Mesenchymal stem cell (in vitro differentiated cells and primary cell): Measurements from ENCODE around the gene SBNO2.

Experiments used
- DNase-seq: peaks from one replicate; pipeline ENCODE4 v3.0.0-alpha.2; 2013
- H2AFZ ChIP-seq: one replicate; pipeline ENCODE4 v1.6.1; 2013; ENCODE audit warnings: low read depth, mild to moderate bottlenecking, control low read depth, inconsistent platforms, low read length, moderate library complexity
- H2AK5ac ChIP-seq: 2 replicates; pipeline ENCODE4 v1.6.1; 2013; ENCODE audit warnings: low read length, moderate library complexity, mild to moderate bottlenecking, inconsistent platforms; ENCODE audit not compliant: severe bottlenecking
- H2BK120ac ChIP-seq: one replicate; pipeline ENCODE4 v1.6.1; 2013; ENCODE audit warnings: low read depth, mild to moderate bottlenecking, inconsistent platforms, low read length, moderate library complexity
- H2BK12ac ChIP-seq, 2 experiments: one replicate each; pipeline ENCODE4 v1.6.1; 2013; ENCODE audit warnings: inconsistent platforms in 2 of 2, low read length in 2 of 2, mild to moderate bottlenecking in 2 of 2, moderate library complexity in 2 of 2, control low read depth in 1 of 2
- H2BK15ac ChIP-seq: one replicate; pipeline ENCODE4 v1.6.1; 2013; ENCODE audit warnings: mild to moderate bottlenecking, low read depth, inconsistent platforms; ENCODE audit not compliant: poor library complexity, severe bottlenecking
- H2BK5ac ChIP-seq: 2 replicates; pipeline ENCODE4 v1.6.1; 2013; ENCODE audit warnings: low read depth, mild to moderate bottlenecking, low read length, control low read depth, inconsistent platforms; ENCODE audit not compliant: poor library complexity, severe bottlenecking
- H3K14ac ChIP-seq, 2 experiments: one replicate each; pipeline ENCODE4 v1.6.1; 2013; ENCODE audit warnings: inconsistent platforms in 2 of 2, low read length in 2 of 2, control low read depth in 1 of 2, mild to moderate bottlenecking in 1 of 2, moderate library complexity in 1 of 2
- H3K18ac ChIP-seq, 2 experiments: one replicate each; pipeline ENCODE4 v1.6.1; 2013; ENCODE audit warnings: inconsistent platforms in 2 of 2, low read length in 2 of 2, control low read depth in 1 of 2, low read depth in 1 of 2, mild to moderate bottlenecking in 1 of 2
- H3K23ac ChIP-seq, 2 experiments: one replicate each; pipeline ENCODE4 v1.6.1; 2013; ENCODE audit warnings: inconsistent platforms in 2 of 2, low read length in 2 of 2, mild to moderate bottlenecking in 2 of 2, moderate library complexity in 2 of 2, control low read depth in 1 of 2
- H3K27ac ChIP-seq: 2 replicates; pipeline ENCODE4 v1.5.1; 2013; ENCODE audit warnings: mild to moderate bottlenecking, moderate library complexity, low read length, control low read depth, inconsistent platforms; ENCODE audit not compliant: poor library complexity, severe bottlenecking
- H3K27me3 ChIP-seq, 2 experiments: 2 replicates each; pipeline versions ENCODE4 v1.6.1 to v1.7.0; 2013; ENCODE audit warnings: low read length in 2 of 2, mild to moderate bottlenecking in 2 of 2, moderate library complexity in 2 of 2, control low read depth in 1 of 2, inconsistent platforms in 1 of 2; ENCODE audit not compliant: control insufficient read depth in 1 of 2, insufficient read depth in 1 of 2
- H3K36me3 ChIP-seq, 2 experiments: 2 replicates each; pipeline versions ENCODE4 v1.6.1 to v1.7.0; 2013; ENCODE audit warnings: low read length in 2 of 2, control low read depth in 1 of 2, inconsistent platforms in 1 of 2, low read depth in 1 of 2, mild to moderate bottlenecking in 1 of 2; ENCODE audit not compliant: insufficient read depth in 2 of 2, control insufficient read depth in 1 of 2
- H3K4ac ChIP-seq, 2 experiments: one replicate each; pipeline ENCODE4 v1.6.1; 2013; ENCODE audit warnings: inconsistent platforms in 2 of 2, low read length in 2 of 2, mild to moderate bottlenecking in 2 of 2, moderate library complexity in 2 of 2, control low read depth in 1 of 2, low read depth in 1 of 2
- H3K4me1 ChIP-seq: 2 replicates; pipeline ENCODE4 v1.6.1; 2013; ENCODE audit warnings: low read depth, low read length, control low read depth; ENCODE audit not compliant: control insufficient read depth, insufficient read depth
- H3K4me2 ChIP-seq: 2 replicates; pipeline ENCODE4 v1.6.1; 2013; ENCODE audit warnings: low read length, mild to moderate bottlenecking, inconsistent platforms; ENCODE audit not compliant: poor library complexity, severe bottlenecking
- H3K4me3 ChIP-seq, 2 experiments: 2 replicates each; pipeline versions ENCODE4 v1.5.1 to v1.7.0; 2013; ENCODE audit warnings: low read length in 2 of 2, mild to moderate bottlenecking in 2 of 2, control low read depth in 1 of 2, low read depth in 1 of 2; ENCODE audit not compliant: insufficient read depth in 1 of 2
- H3K79me1 ChIP-seq: replicated peaks from 2 replicates; pipeline ENCODE4 v1.6.1; 2013; ENCODE audit warnings: mild to moderate bottlenecking, control low read depth, low read length, inconsistent platforms; ENCODE audit not compliant: poor library complexity, severe bottlenecking
- H3K9ac ChIP-seq: 2 replicates; pipeline ENCODE4 v1.7.0; 2013; ENCODE audit warnings: mild to moderate bottlenecking, low read length, moderate library complexity
- H3K9me3 ChIP-seq: 2 replicates; pipeline ENCODE4 v1.7.0; 2013; ENCODE audit warnings: mild to moderate bottlenecking, low read length; ENCODE audit not compliant: control insufficient read depth
- H4K8ac ChIP-seq: one replicate; pipeline ENCODE4 v1.6.1; 2013; ENCODE audit warnings: inconsistent platforms, mild to moderate bottlenecking, low read length, moderate library complexity
- H4K91ac ChIP-seq: one replicate; pipeline ENCODE4 v1.6.1; 2013; ENCODE audit warnings: mild to moderate bottlenecking, low read length, inconsistent platforms
- WGBS: methylation state at CpG from one replicate; pipeline ENCODE4 v1.1.7; 2013; ENCODE audit warnings: mixed read lengths; 5-methylcytosine and 5-hydroxymethylcytosine counted together

Gene SBNO2

DNA sequence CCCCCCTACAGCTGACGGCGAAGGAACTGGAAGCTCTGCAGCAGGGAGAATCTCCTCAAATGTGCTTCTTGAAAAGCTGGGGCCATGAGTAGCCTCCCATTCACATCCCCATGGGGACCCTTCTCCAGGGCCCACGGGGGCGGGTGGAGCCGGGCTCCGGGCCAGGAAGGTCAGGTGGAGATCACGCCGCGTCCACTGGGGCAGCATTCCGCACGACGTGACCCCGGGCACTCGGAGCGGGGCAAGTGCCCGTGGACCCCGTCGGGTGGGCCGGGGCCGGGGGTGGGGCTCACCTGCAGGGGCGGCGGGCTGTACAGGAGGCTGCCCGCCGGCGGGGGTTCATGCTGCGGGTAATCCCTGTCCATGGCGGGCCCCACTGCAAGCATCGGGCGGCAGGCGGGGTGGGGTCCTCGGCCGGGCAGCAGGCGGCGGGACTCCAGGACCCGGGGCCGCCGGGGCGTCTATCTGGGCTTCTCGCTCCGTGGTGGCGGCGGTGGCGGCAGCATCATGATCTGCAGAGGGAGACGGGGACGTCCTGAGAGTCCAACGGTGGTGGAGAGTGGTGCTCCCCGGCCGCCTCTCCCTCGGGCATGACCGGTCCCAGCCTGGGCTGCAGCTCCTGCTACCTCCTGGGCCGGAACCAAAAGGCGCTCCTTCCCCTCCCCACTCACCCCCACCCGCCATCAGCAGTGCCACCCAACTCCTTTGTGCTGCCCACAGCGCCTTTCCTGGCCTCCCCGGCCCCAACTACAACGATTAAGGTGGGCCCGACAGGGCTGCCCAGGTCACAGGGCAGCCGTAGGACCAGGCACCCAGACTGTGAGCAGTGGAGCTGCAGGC, 20.0 kb downstream of the SBNO2 start:
- WGBS: 98% methylated on average over 54 of the region's 58 CpGs

DNA sequence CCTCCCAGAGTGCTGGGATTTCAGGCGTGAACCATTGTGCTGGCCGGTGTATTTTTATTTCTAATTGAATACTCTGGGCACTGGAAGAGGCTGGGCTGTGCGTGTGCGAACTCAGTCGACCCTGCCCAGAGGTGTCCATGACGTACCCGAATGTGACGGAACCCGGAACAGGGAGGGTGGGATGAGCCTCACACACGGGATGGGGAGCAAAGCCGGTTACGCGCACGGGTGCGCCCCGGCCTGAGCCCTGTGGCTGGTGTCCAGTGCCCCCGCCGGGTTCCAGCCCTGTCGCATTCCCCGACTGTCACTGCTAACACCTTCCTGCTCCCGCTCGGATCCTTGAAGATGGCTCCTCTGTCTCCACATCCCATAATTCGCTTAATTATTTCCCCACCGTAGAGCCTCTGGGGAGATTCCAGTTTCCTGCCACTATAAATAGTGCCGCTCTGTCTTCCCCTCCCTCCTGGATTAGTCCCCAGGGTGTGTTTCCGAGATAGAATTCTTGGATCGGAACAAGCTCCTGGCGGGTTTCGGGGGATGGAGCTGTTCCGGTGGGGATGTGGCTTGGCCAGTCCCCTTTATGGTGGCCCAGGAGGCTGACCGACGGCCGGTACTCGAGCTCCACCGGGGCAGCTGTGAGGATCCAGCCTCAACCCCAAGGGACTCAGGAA, 22.0 kb downstream of the SBNO2 start:
- H4K8ac ChIP-seq: no peak overlapping the region
- peaks cover 44% of the 10 kb centered on the region for H3K79me1 ChIP-seq
- H3K18ac ChIP-seq: no peak overlapping the region
- no peak overlapping the region for H3K14ac ChIP-seq
- no peak overlapping the region for H2BK12ac ChIP-seq
- H3K4me3 ChIP-seq: no peak overlapping the region
- no peak overlapping the region for H2AFZ ChIP-seq
- DNase-seq: no peak
- H3K4ac ChIP-seq: no peak overlapping the region
- peaks cover 23% of the 10 kb centered on the region for H3K4me1 ChIP-seq
- no peak overlapping the region for H3K23ac ChIP-seq
- no peak overlapping the region for H3K4me2 ChIP-seq
- 93% methylated on average over 35 of the region's 35 CpGs for WGBS
- peak overlapping the region; percentile 54 for H2BK15ac ChIP-seq
- H4K91ac ChIP-seq: peak overlapping the region; percentile 62
- no peaks in the 10 kb centered on the region for H3K9me3 ChIP-seq
- no peak overlapping the region for H2AK5ac ChIP-seq
- no peak overlapping the region for H2BK5ac ChIP-seq
- peaks cover 38 to 83% of the 10 kb centered on the region in 2 experiments for H3K36me3 ChIP-seq
- no peaks in the 10 kb centered on the region for H3K27me3 ChIP-seq
- H3K9ac ChIP-seq: no peak overlapping the region
- H3K27ac ChIP-seq: no peak overlapping the region
- no peak overlapping the region for H2BK120ac ChIP-seq

More for the DNA sequence above, 20.0 kb downstream of the SBNO2 start:
- H3K4me2 ChIP-seq: no peak overlapping the region
- no peak overlapping the region for H2AFZ ChIP-seq
- no peak overlapping the region for H2BK5ac ChIP-seq
- peak overlapping the region; percentile 1 for H2AK5ac ChIP-seq
- H3K27me3 ChIP-seq: no peaks in the 10 kb centered on the region
- peaks cover 36% of the 10 kb centered on the region for H3K79me1 ChIP-seq
- H3K9me3 ChIP-seq: no peaks in the 10 kb centered on the region
- peak overlapping the region in 1 of 2 experiments; percentile 66 for H3K14ac ChIP-seq
- H3K23ac ChIP-seq: no peak overlapping the region
- no peak overlapping the region for H3K27ac ChIP-seq
- peak overlapping the region; percentile 88 to 96 for H3K18ac ChIP-seq
- H2BK120ac ChIP-seq: peak overlapping the region; percentile 96
- no peak for DNase-seq
- H2BK15ac ChIP-seq: peak overlapping the region; percentile 99
- H2BK12ac ChIP-seq: peak overlapping the region; percentile 79 to 94
- peak overlapping the region; percentile 84 for H3K9ac ChIP-seq
- peak overlapping the region in 1 of 2 experiments; percentile 71 for H3K4me3 ChIP-seq
- H3K4me1 ChIP-seq: peaks cover 27% of the 10 kb centered on the region
- peak overlapping the region; percentile 94 for H4K8ac ChIP-seq
- peak overlapping the region; percentile 94 for H3K4ac ChIP-seq
- H3K36me3 ChIP-seq: peaks cover 32 to 88% of the 10 kb centered on the region in 2 experiments
- H4K91ac ChIP-seq: peak overlapping the region; percentile 98

DNA sequence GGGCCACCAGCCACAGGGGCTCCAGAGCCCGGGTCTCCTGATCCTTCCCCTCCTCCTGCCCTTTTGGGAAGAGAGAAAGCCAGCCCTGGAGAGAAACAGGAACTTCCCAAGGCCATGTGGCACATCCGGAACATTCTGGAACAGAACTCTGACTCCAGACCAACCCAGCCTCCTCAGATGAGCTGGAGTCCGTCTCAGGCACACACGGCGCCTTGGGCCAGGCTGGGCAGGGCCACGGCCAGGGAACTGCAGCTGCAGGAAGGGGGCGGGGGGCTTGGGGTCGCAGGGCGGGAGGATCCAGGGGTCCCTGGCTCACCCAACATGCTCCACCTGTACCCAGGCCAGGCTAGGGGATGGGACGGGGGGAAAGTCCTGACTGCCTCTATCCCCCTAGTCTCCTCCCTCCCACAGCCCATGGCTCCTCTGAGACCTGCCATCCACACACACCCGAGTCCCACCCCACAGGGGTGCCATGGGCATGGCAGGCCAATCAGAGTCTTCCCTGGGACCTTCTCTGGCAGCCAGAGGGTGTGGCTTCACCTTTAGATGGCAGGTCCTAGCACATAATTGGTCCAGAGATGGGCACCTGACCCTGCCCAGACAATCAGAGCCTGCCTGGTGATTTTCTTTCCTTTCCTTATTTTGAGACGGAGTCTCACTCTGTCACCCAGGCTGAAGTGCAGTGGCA, 22.9 kb downstream of the SBNO2 start:
- Histone ChIP-seq H3K4ac (no peak overlapping the region), H2AK5ac (no peak overlapping the region), H4K91ac (no peak overlapping the region), H4K8ac (no peak overlapping the region), H3K4me3 (no peak overlapping the region), H2BK12ac (peak overlapping the region in 1 of 2 experiments; percentile 10), H3K4me2 (no peak overlapping the region), H3K79me1 (peaks cover 49% of the 10 kb centered on the region), H2BK5ac (no peak overlapping the region), H3K9ac (no peak overlapping the region), H3K9me3 (no peaks in the 10 kb centered on the region), H3K27ac (no peak overlapping the region), H3K23ac (no peak overlapping the region), H3K36me3 (peaks cover 45 to 83% of the 10 kb centered on the region in 2 experiments), H3K18ac (no peak overlapping the region), H3K27me3 (no peaks in the 10 kb centered on the region), H2BK120ac (no peak overlapping the region), H3K14ac (no peak overlapping the region), H2AFZ (no peak overlapping the region), H3K4me1 (peaks cover 22% of the 10 kb centered on the region), H2BK15ac (no peak overlapping the region)
- 92% methylated on average over 12 of the region's 12 CpGs for WGBS
- DNase-seq: no peak
